Mesothelial cell of epicardium (in vitro differentiated cells): ENCODE results near the gene MAML2. TPM values are rescaled to one million over a fixed set of nuclear protein-coding genes. Genes with fewer than 3 reads are reported as not detected.

Experiments
- DNase-seq, 2 experiments: peaks; one replicate each; pipeline ENCODE4 v3.0.0; 2021; ENCODE audit warnings: low spot score in 2 of 2; ENCODE audit not compliant: unreplicated experiment in 2 of 2
- H3K27ac Mint-ChIP-seq: 2 replicates; pipeline ENCODE4 v1.8.0; 2021; ENCODE audit warnings: mixed read lengths
- H3K27me3 Mint-ChIP-seq: 2 replicates; pipeline ENCODE4 v1.8.0; 2021; ENCODE audit warnings: low read depth, mixed read lengths
- H3K36me3 Mint-ChIP-seq: 2 replicates; pipeline ENCODE4 v1.8.0; 2021; ENCODE audit warnings: mixed read lengths
- H3K4me1 Mint-ChIP-seq: 2 replicates; pipeline ENCODE4 v1.8.0; 2021; ENCODE audit warnings: mixed read lengths
- H3K4me3 Mint-ChIP-seq: 2 replicates; pipeline ENCODE4 v1.8.0; 2021; ENCODE audit warnings: mild to moderate bottlenecking, moderate library complexity, mixed read lengths
- H3K9me3 Mint-ChIP-seq: 2 replicates; pipeline ENCODE4 v1.8.0; 2021; ENCODE audit warnings: mixed read lengths
- CTCF ChIP-seq: fragments of 200-600 bp; sonication (generic); IDR thresholded peaks from one replicate; pipeline ENCODE4 v1.5.0; 2021; ENCODE audit warnings: antibody characterized with exemption; ENCODE audit not compliant: unreplicated experiment
- total RNA-seq: library from RNA; stranded (reverse); gene quantifications from 3 replicates; pipeline ENCODE4 v1.2.1, GENCODE V29; 2021

MAML2 gene
- total RNA-seq, 1 donor from 2014 or later = 38.3 TPM

GRCh38 chr11:96052921-96053651, 289.9 kb downstream of the MAML2 start:
- Mint-ChIP-seq H3K36me3 (no peaks in the 10 kb centered on the region), H3K4me3 (no peak overlapping the region), H3K27me3 (no peaks in the 10 kb centered on the region), H3K27ac (peak overlapping the region; percentile 93), H3K4me1 (peaks cover 73% of the 10 kb centered on the region), H3K9me3 (no peaks in the 10 kb centered on the region)
- no peak for TF ChIP-seq CTCF
- DNase-seq = no peak

GRCh38 chr11:96051820-96052219, 291.2 kb downstream of the MAML2 start:
- no peak for TF ChIP-seq CTCF
- no peak overlapping the region for H3K4me3 Mint-ChIP-seq
- peaks cover 77% of the 10 kb centered on the region for H3K4me1 Mint-ChIP-seq
- H3K9me3 Mint-ChIP-seq = no peaks in the 10 kb centered on the region
- H3K36me3 Mint-ChIP-seq = no peaks in the 10 kb centered on the region
- H3K27me3 Mint-ChIP-seq = no peaks in the 10 kb centered on the region
- peak overlapping the region; percentile 77 for H3K27ac Mint-ChIP-seq
- DNase-seq = no peak

GRCh38 chr11:96050435-96051182, 292.4 kb downstream of the MAML2 start:
- peaks cover 80% of the 10 kb centered on the region for H3K4me1 Mint-ChIP-seq
- no peaks in the 10 kb centered on the region for H3K27me3 Mint-ChIP-seq
- peak overlapping the region; percentile 89 for H3K27ac Mint-ChIP-seq
- H3K36me3 Mint-ChIP-seq = no peaks in the 10 kb centered on the region
- no peak overlapping the region for H3K4me3 Mint-ChIP-seq
- no peaks in the 10 kb centered on the region for H3K9me3 Mint-ChIP-seq
- TF ChIP-seq CTCF = no peak
- no peak for DNase-seq

GRCh38 chr11:96049426-96049825, 293.6 kb downstream of the MAML2 start:
- H3K4me1 Mint-ChIP-seq = peaks cover 77% of the 10 kb centered on the region
- DNase-seq = no peak

More at GRCh38 chr11:96049426-96049825, 293.6 kb downstream of the MAML2 start:
- Mint-ChIP-seq H3K4me3 (no peak overlapping the region), H3K36me3 (no peaks in the 10 kb centered on the region), H3K9me3 (no peaks in the 10 kb centered on the region), H3K27me3 (no peaks in the 10 kb centered on the region), H3K27ac (peak overlapping the region; percentile 86)
- TF ChIP-seq CTCF = no peak
